Right lobe of liver (tissue), 6 donors: ENCODE results near the gene MCF2L2. TPM values are rescaled to one million over a fixed set of nuclear protein-coding genes. Genes with fewer than 3 reads are reported as not detected.
"Not testable (repeated sequence)": the region's sequence is repeated elsewhere in the genome, so short reads cannot be mapped to it uniquely, and the experiment has no call there.

Source experiments
- ATAC-seq, 4 donors: fragments of 200-7000 bp; cut with Tn5 transposase; one replicate each; pipeline ENCODE4 v1.9.1; 2020; ENCODE audit warnings: mild to moderate bottlenecking in 4 of 4, moderate library complexity in 4 of 4
- DNase-seq, 3 donors: peaks; one replicate each; pipeline ENCODE4 v3.0.0-alpha.2; 2020
- H3K27ac ChIP-seq, 3 donors: fragments of 200-600 bp; one replicate each; pipeline ENCODE4 v1.8.0; 2022
- H3K27me3 ChIP-seq, 2 donors: fragments of 200-600 bp; one replicate each; pipeline ENCODE4 v1.8.0; 2022
- H3K36me3 ChIP-seq, 4 donors: fragments of 200-600 bp; sonication (generic) in 1 of 4; one replicate each; pipeline versions ENCODE4 v1.5.1 to v1.8.0; 2017 to 2022; ENCODE audit warnings: control low read depth in 1 of 4
- H3K4me1 ChIP-seq, 4 donors: fragments of 200-600 bp; sonication (generic) in 1 of 4; one replicate each; pipeline versions ENCODE4 v1.5.1 to v1.8.0; 2017 to 2022; ENCODE audit warnings: control low read depth in 1 of 4
- H3K4me3 ChIP-seq, 3 donors: fragments of 200-600 bp; one replicate each; pipeline ENCODE4 v1.8.0; 2022
- H3K9me3 ChIP-seq, 4 donors: fragments of 200-600 bp; sonication (generic) in 1 of 4; one replicate each; pipeline versions ENCODE4 v1.5.1 to v1.8.0; 2017 to 2022; ENCODE audit warnings: control low read depth in 1 of 4
- CTCF ChIP-seq, 4 donors: fragments of 200-600 bp in 3 of 4; fragments of 450-650 bp in 1 of 4; IDR thresholded peaks; one replicate each; pipeline versions ENCODE4 v1.5.1 to v1.8.0; 2016 to 2022; ENCODE audit warnings: antibody characterized with exemption in 4 of 4, mild to moderate bottlenecking in 2 of 4
- POLR2A ChIP-seq: fragments of 450-650 bp; IDR thresholded peaks from one replicate; pipeline ENCODE4 v1.6.1; 2017; ENCODE audit warnings: antibody characterized with exemption, mild to moderate bottlenecking
- WGBS: methylation state at CpG from one replicate; pipeline ENCODE4 v1.1.6; 2018; ENCODE audit warnings: low coverage, low lambda C conversion rate; ENCODE audit not compliant: insufficient coverage; ENCODE audit errors: missing lambda C conversion rate; 5-methylcytosine and 5-hydroxymethylcytosine counted together
- intact Hi-C, 2 donors: fragments of 100-400 bp; cut with DNase I; formaldehyde crosslinking; loops; one replicate each; pipeline versions ENCODE4 v1.11.2 to v1.14.1; 2022
- total RNA-seq, 6 experiments: library from RNA; depleted of rRNA in 2 of 6; stranded (reverse); fragments of >200 nt in 2 of 6; fragmentation: NEBNext Ultra II Directional in 3 of 6; extraction: Animal tissue kit (Norgen Biotek cat#: 25700) in 3 of 6; gene quantifications; one replicate each; pipeline versions ENCODE4 v1.1.0 to v1.2.4, GENCODE V29; 2016 to 2023
- donor health status: DM: no; HTN: yes; CAD: no.
- donor health status: DM: no; HTN: no; CAD: no.
- donor health status: DM: no; HTN: no; CAD: no.
- donor health status: DM: no; HTN: yes; CAD: no.
- donor health status: DM: no; HTN: yes; CAD: no.

Gene MCF2L2
- total RNA-seq, 6 experiments from 2014 or later: 0.07 to 0.19 (median 0.17) TPM; not detected in 1

- H3K4me1 ChIP-seq: peaks cover 0 to 6% (median 0%) of the 10 kb centered on the region in 4 donors
- no peaks in the 10 kb centered on the region for H3K27me3 ChIP-seq
- no peaks in the 10 kb centered on the region for H3K36me3 ChIP-seq
- intact Hi-C loops: no loop called here
- no peaks in the 10 kb centered on the region for H3K9me3 ChIP-seq
- TF ChIP-seq CTCF (IDR thresholded peaks at IDR 0.05) (no peak), POLR2A (no peak)
- H3K4me3 ChIP-seq: peak overlapping the region; percentile 68 to 80 (median 74)
- DNase-seq (no peak), ATAC-seq (no peak)
- peak overlapping the region in 1 of 3 donors; percentile 55 for H3K27ac ChIP-seq
- WGBS: 96% methylated on average over 2 of the region's 2 CpGs
Measured at GRCh38 chr3:183446838-183447205, 18.4 kb upstream of the MCF2L2 start.

- DNase-seq: no peak
- no peak for TF ChIP-seq POLR2A
- TF ChIP-seq CTCF (IDR thresholded peaks at IDR 0.05): no peak
- Histone ChIP-seq H3K4me1 (peaks cover 0 to 6% (median 0%) of the 10 kb centered on the region in 4 donors), H3K4me3 (no peak overlapping the region), H3K27ac (no peak overlapping the region), H3K9me3 (no peaks in the 10 kb centered on the region), H3K27me3 (no peaks in the 10 kb centered on the region), H3K36me3 (no peaks in the 10 kb centered on the region)
- intact Hi-C loops: no loop called here
- no peak for ATAC-seq
- 79% methylated on average over 1 of the region's 1 CpG for WGBS
Measured at GRCh38 chr3:183444748-183445147, 16.3 kb upstream of the MCF2L2 start.

- 68% methylated on average over 10 of the region's 10 CpGs for WGBS
- DNase-seq (no peak), ATAC-seq (no peak)
- H3K4me3 ChIP-seq: no peak overlapping the region
- H3K36me3 ChIP-seq: no peaks in the 10 kb centered on the region
- H3K4me1 ChIP-seq: peaks cover 0 to 6% (median 0%) of the 10 kb centered on the region in 4 donors
- intact Hi-C loops: no loop called here
- no peaks in the 10 kb centered on the region for H3K27me3 ChIP-seq
- H3K27ac ChIP-seq: no peak overlapping the region
- TF ChIP-seq CTCF (IDR thresholded peaks at IDR 0.05): no peak
- H3K9me3 ChIP-seq: no peaks in the 10 kb centered on the region
Measured at GRCh38 chr3:183443395-183444385, 15.3 kb upstream of the MCF2L2 start.

- intact Hi-C loops: no loop called here
- H3K4me1 ChIP-seq: peaks cover 0 to 2% (median 0%) of the 10 kb centered on the region in 4 donors
- no peak overlapping the region for H3K27ac ChIP-seq
- ATAC-seq: no peak
- TF ChIP-seq CTCF (IDR thresholded peaks at IDR 0.05): no peak
- no peak for TF ChIP-seq POLR2A
- H3K9me3 ChIP-seq: no peaks in the 10 kb centered on the region
- H3K36me3 ChIP-seq: no peaks in the 10 kb centered on the region
- no peak overlapping the region for H3K4me3 ChIP-seq
- 73% methylated on average over 1 of the region's 1 CpG for WGBS
- H3K27me3 ChIP-seq: no peaks in the 10 kb centered on the region
- DNase-seq: no peak
Measured at GRCh38 chr3:183442994-183443393, 14.6 kb upstream of the MCF2L2 start.

- H3K4me3 ChIP-seq, H3K27me3 ChIP-seq, DNase-seq, H3K27ac ChIP-seq, intact Hi-C loops, H3K9me3 ChIP-seq, H3K36me3 ChIP-seq, H3K4me1 ChIP-seq, ATAC-seq: not testable (repeated sequence)
- 57% methylated on average over 1 of the region's 3 CpGs for WGBS
Measured at GRCh38 chr3:183440521-183440920, 12.1 kb upstream of the MCF2L2 start.
